HEK293 (cell line): ENCODE measurements around the gene SLC1A3.

Experiments used
- CTCF ChIP-seq: fragments of 450-650 bp; formaldehyde crosslinking; IDR thresholded peaks from 2 replicates; pipeline ENCODE4 v1.5.1; 2016; ENCODE audit warnings: missing biosample characterization, missing genetic modification characterization
- ELK4 ChIP-seq: IDR thresholded peaks from 2 replicates; pipeline ENCODE4 v1.6.1; 2011; ENCODE audit warnings: mild to moderate bottlenecking, low read depth, low read length, borderline replicate concordance
- ZNF132 ChIP-seq: fragments of 450-650 bp; formaldehyde crosslinking; IDR thresholded peaks from 2 replicates; pipeline ENCODE4 v1.5.1; 2017; ENCODE audit warnings: missing biosample characterization, missing genetic modification characterization, borderline replicate concordance
- ZNF521 ChIP-seq: fragments of 450-650 bp; formaldehyde crosslinking; IDR thresholded peaks from 2 replicates; pipeline ENCODE4 v1.5.1; 2017; ENCODE audit warnings: missing biosample characterization, mild to moderate bottlenecking, missing genetic modification characterization
- ZNF639 ChIP-seq: fragments of 450-650 bp; formaldehyde crosslinking; IDR thresholded peaks from 2 replicates; pipeline ENCODE4 v1.5.1; 2016; ENCODE audit warnings: missing biosample characterization, missing genetic modification characterization
- ZNF658 ChIP-seq: fragments of 450-650 bp; formaldehyde crosslinking; IDR thresholded peaks from 2 replicates; pipeline ENCODE4; 2016; ENCODE audit warnings: missing biosample characterization, missing genetic modification characterization

- no peak for TF ChIP-seq ELK4
- no peak for TF ChIP-seq ZNF658 (tag by site-specific recombination)
- TF ChIP-seq CTCF (tag by site-specific recombination), result no peak
- no peak for TF ChIP-seq ZNF132 (tag by site-specific recombination)
- no peak for TF ChIP-seq ZNF639 (tag by site-specific recombination)
- TF ChIP-seq ZNF521 (tag by site-specific recombination), result no peak
Measured at GRCh38 chr5:36624277-36624676, 17.9 kb downstream of the SLC1A3 start.
